SJSA1 (cell line): ENCODE results near the gene PPP1R1C. TPM values are rescaled to one million over a fixed set of nuclear protein-coding genes. Genes with fewer than 3 reads are reported as not detected.
A peak's percentile ranks its signal among the peaks of the same experiment; 100 is the strongest.
"Not testable (repeated sequence)": the region's sequence is repeated elsewhere in the genome, so short reads cannot be mapped to it uniquely, and the experiment has no call there.

ENCODE experiments used
- DNase-seq, 2 experiments: peaks; one replicate each; pipeline ENCODE4 v3.0.0-alpha.2; 2015 to 2020; ENCODE audit warnings: low spot score in 2 of 2, low read depth in 1 of 2
- H3K27ac ChIP-seq: fragments of 250-450 bp; sonication (Bioruptor Pico); 2 replicates; pipeline ENCODE4 v1.5.1; 2020; ENCODE audit warnings: mild to moderate bottlenecking, moderate library complexity
- H3K27me3 ChIP-seq: fragments of 250-450 bp; sonication (Bioruptor Pico); replicated peaks from 2 replicates; pipeline ENCODE4 v1.5.1; 2020; ENCODE audit warnings: mild to moderate bottlenecking, moderate library complexity
- H3K36me3 ChIP-seq: fragments of 250-450 bp; sonication (Bioruptor Pico); 2 replicates; pipeline ENCODE4 v1.5.1; 2020; ENCODE audit warnings: mild to moderate bottlenecking
- H3K4me1 ChIP-seq: fragments of 250-450 bp; sonication (Bioruptor Pico); replicated peaks from 2 replicates; pipeline ENCODE4 v1.6.1; 2021; ENCODE audit warnings: mild to moderate bottlenecking
- H3K4me3 ChIP-seq: fragments of 250-450 bp; sonication (Bioruptor Pico); 2 replicates; pipeline ENCODE4 v1.5.1; 2020; ENCODE audit warnings: mild to moderate bottlenecking
- H3K9me3 ChIP-seq: fragments of 250-450 bp; sonication (Bioruptor Pico); replicated peaks from 2 replicates; pipeline ENCODE4 v1.5.1; 2020; ENCODE audit warnings: mild to moderate bottlenecking
- total RNA-seq: library from RNA; depleted of rRNA; stranded (reverse); fragments of >200 nt; shearing (Covaris generic); gene quantifications from 2 replicates; pipeline ENCODE4 v1.2.3, GENCODE V29; 2014

The PPP1R1C gene
- total RNA-seq, 1 experiment from 2014 or later: 0.32 TPM

DNA sequence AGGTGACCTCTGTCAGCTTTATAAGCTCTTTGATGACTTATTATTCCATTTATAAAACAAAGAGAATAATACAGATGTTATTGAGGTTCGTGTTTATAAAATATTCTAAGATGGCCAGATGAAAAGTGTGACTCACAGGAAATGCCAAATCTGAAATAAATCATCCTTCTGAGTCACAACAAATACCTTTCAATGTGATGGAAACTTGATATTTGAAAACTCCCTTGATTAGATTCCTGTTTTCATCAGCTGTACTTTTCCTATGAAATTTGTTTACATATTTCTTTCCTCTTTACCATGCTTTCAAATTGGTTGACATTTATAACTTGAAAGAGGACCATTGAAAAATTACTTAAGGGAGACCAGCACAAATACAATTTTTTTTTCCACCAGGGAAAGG is 30.6 kb upstream of the PPP1R1C start:
- Histone ChIP-seq H3K9me3 (no peaks in the 10 kb centered on the region), H3K4me1 (peaks cover 28% of the 10 kb centered on the region), H3K4me3 (no peak overlapping the region), H3K27me3 (no peaks in the 10 kb centered on the region), H3K27ac (peak overlapping the region; percentile 19), H3K36me3 (no peaks in the 10 kb centered on the region)
- peak in 1 of 2 experiments; percentile 34 for DNase-seq

- H3K9me3 ChIP-seq, H3K27ac ChIP-seq, DNase-seq, H3K27me3 ChIP-seq, H3K36me3 ChIP-seq, H3K4me3 ChIP-seq: not testable (repeated sequence)
- peaks cover 28% of the 10 kb centered on the region for H3K4me1 ChIP-seq
These were observed 29.8 kb upstream of the PPP1R1C start for GRCh38 chr2:181955866-181956265.

DNA sequence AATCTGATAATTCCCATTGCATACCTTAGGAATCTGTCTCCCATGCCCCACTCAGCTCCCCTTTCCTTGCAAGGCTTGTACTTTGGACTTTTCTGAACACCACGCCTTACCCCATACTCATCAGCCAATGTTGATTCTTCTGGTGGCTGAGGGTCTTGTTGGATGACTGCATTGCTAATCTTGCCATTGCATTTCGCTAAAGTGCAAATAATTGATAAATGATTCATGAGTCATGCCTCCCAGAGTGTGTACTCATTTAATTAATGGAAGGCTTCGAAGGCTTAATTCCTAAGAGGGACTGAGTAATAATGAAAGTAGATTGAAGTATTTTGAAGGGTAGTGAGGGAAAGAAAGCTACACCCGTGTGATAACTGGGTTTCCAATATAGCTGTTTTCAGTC is 28.0 kb upstream of the PPP1R1C start:
- no peak for DNase-seq
- no peak overlapping the region for H3K4me3 ChIP-seq
- no peaks in the 10 kb centered on the region for H3K27me3 ChIP-seq

DNA sequence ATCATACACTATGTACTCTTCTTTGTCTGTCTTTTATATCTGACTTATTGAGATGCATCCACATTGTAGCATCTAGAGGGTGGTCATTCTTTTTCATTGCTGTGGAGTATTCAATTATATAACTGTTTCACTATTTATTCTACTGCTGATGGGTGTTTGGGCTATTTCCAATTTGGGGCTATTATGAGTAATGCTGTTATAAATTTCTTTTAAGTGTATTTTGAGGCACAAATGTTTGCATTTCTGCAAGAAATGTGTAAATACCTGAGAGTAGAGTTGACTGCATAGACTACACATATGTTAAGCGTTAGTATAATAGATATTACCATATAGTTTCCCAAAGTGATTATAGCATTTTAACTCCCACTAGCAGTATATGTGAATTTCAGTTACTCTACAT is 26.9 kb upstream of the PPP1R1C start:
- Histone ChIP-seq H3K27me3 (no peaks in the 10 kb centered on the region), H3K9me3 (no peaks in the 10 kb centered on the region), H3K27ac (no peak overlapping the region), H3K4me1 (peaks cover 22% of the 10 kb centered on the region), H3K36me3 (no peaks in the 10 kb centered on the region), H3K4me3 (no peak overlapping the region)
- DNase-seq: no peak

More for the DNA sequence above, 28.0 kb upstream of the PPP1R1C start:
- Histone ChIP-seq H3K9me3 (no peaks in the 10 kb centered on the region), H3K27ac (no peak overlapping the region), H3K36me3 (no peaks in the 10 kb centered on the region), H3K4me1 (peaks cover 28% of the 10 kb centered on the region)

DNA sequence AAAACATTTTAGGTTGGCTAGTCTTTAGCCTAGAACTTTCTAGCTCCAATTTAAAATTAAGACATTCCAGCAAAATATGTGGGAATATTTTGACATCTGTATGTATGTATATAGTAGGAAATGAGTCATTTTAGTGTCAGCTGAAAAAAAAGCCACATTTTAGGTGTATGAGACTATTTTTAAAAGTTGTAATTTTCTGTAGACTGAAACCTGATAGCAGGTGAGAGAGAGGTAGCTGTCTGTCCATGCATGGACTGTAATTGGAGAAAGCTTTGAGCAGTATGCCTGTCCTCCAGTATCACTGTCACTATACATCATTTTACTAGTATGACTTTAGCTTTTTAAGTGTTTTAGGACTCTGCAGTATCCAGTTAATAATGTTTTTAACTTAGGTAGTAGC is 26.1 kb upstream of the PPP1R1C start:
- H3K9me3 ChIP-seq: no peaks in the 10 kb centered on the region
- H3K27ac ChIP-seq: no peak overlapping the region
- peaks cover 14% of the 10 kb centered on the region for H3K4me1 ChIP-seq
- DNase-seq: no peak
- no peaks in the 10 kb centered on the region for H3K27me3 ChIP-seq
- H3K36me3 ChIP-seq: no peaks in the 10 kb centered on the region
- H3K4me3 ChIP-seq: no peak overlapping the region

DNA sequence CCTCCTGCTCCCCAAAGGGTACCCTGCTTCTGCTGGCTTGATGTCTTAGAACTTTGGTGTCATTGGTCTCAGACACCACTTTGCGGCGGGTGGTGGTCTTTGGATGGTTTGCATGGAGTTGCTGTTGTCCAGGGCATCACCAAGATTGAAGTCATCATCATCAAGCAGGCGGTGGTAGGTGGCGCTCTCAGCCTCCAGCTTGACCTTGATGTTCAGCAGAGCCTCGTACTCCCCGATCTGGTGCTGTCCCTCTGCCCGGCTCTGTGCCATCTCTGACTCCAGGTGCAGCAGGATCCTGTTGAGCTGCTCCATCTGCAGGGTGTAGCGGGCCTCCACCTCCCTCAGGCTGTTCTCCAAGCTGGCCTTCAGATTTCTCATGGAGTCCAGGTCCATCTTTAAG is 24.5 kb upstream of the PPP1R1C start:
- H3K4me3 ChIP-seq, H3K4me1 ChIP-seq, H3K9me3 ChIP-seq, DNase-seq, H3K27ac ChIP-seq, H3K27me3 ChIP-seq, H3K36me3 ChIP-seq: not testable (repeated sequence)

- H3K4me3 ChIP-seq: no peak overlapping the region
- 0 out of 2 replicates have a peak, but pooled peaks cover 3% of the 10 kb centered on the region for H3K4me1 ChIP-seq
- H3K27me3 ChIP-seq: no peaks in the 10 kb centered on the region
- H3K9me3 ChIP-seq: no peaks in the 10 kb centered on the region
- H3K27ac ChIP-seq: no peak overlapping the region
- DNase-seq: no peak
- H3K36me3 ChIP-seq: no peaks in the 10 kb centered on the region
These were observed 23.5 kb upstream of the PPP1R1C start for GRCh38 chr2:181962142-181962541.

- no peak overlapping the region for H3K4me3 ChIP-seq
- H3K36me3 ChIP-seq: no peaks in the 10 kb centered on the region
- DNase-seq: no peak
- H3K27ac ChIP-seq: no peak overlapping the region
- H3K4me1 ChIP-seq: no peaks in the 10 kb centered on the region
- no peaks in the 10 kb centered on the region for H3K27me3 ChIP-seq
- no peaks in the 10 kb centered on the region for H3K9me3 ChIP-seq
These were observed 15.4 kb upstream of the PPP1R1C start for GRCh38 chr2:181970160-181970794.

- no peak for DNase-seq
- Histone ChIP-seq H3K36me3 (no peaks in the 10 kb centered on the region), H3K4me3 (no peak overlapping the region), H3K9me3 (no peaks in the 10 kb centered on the region), H3K27me3 (no peaks in the 10 kb centered on the region), H3K4me1 (no peaks in the 10 kb centered on the region), H3K27ac (no peak overlapping the region)
These were observed 14.6 kb upstream of the PPP1R1C start for GRCh38 chr2:181971032-181971431.

DNA sequence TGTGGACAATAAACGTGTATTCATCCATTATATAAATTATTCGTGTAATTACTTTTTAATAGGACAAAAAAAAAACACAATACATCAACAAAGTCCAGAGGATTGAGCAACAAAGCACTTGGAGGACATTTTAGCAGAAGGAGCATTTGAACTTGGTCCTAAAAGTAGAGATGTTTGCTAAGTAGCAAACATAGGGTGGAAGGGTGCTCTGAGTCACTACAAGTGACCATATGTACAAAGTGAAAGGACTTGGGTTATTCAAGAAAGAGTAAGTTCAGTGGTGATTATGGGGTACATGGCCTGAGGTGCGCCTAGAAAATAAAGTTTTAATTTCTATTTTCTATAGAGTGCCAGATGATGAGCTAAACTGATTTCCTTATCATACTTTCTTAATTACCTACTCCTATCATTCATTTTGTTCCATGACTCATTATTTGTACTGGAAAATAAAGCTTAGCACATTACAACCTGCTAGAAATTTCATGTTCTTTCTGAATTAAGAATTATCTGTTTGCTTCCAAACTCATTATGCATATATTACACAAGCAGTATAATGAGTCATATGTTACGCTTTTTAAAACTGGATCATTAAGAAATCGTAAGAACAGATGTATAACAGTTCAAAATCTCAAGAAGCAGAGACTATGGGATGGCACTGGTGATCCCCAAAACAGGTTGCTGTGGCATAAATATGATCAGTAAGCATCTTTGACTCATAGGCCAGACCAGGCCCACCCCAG is 13.1 kb upstream of the PPP1R1C start:
- no peaks in the 10 kb centered on the region; the same call in 1 of the 2 replicates for H3K4me1 ChIP-seq
- DNase-seq: no peak
- H3K4me3 ChIP-seq: no peak overlapping the region
- H3K9me3 ChIP-seq: no peaks in the 10 kb centered on the region
- H3K27ac ChIP-seq: no peak overlapping the region
- H3K36me3 ChIP-seq: no peaks in the 10 kb centered on the region
- H3K27me3 ChIP-seq: no peaks in the 10 kb centered on the region

- H3K27me3 ChIP-seq: no peaks in the 10 kb centered on the region
- no peak overlapping the region for H3K27ac ChIP-seq
- H3K4me3 ChIP-seq: no peak overlapping the region
- no peaks in the 10 kb centered on the region for H3K36me3 ChIP-seq
- H3K9me3 ChIP-seq: no peaks in the 10 kb centered on the region
- no peak for DNase-seq
- peaks cover under 1% of the 10 kb centered on the region; the same call in 1 of the 2 replicates for H3K4me1 ChIP-seq
These were observed 12.4 kb upstream of the PPP1R1C start for GRCh38 chr2:181973171-181973783.

DNA sequence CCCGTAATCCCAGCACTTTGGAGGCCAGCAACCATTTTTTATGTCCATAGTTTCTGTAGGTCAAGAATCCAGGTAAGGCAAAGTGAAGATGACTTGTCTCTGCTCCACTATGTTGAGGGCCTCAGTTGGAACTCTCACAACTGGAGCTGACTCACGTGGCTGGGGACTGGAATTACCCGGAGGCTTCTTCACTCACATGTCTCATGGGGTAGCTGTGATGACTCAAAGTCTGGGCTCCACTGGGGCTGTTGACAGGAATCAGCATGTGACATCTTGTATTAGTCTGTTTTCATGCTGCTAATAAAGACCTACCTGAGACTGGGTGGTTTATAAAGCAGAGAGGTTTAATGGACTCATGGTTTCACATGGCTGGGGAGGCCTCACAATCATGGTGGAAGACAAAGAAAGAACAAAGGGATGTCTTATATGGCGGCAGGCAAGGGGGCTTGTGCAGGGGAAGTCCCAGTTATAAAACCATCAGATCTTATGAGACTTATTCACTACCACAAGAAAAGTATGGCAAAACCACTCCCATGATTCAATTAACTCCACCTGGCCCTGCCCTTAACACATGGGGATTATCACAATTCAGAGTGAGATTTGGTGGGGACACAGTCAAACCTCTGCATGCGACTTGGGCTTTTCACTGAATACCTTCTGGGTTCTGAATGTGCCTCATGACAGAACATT is 7.8 kb upstream of the PPP1R1C start:
- Histone ChIP-seq H3K36me3 (no peaks in the 10 kb centered on the region), H3K4me1 (peaks cover 3% of the 10 kb centered on the region; the same call in 1 of the 2 replicates), H3K4me3 (no peak overlapping the region), H3K27ac (no peak overlapping the region), H3K27me3 (no peaks in the 10 kb centered on the region), H3K9me3 (no peaks in the 10 kb centered on the region)
- peak in 1 of 2 experiments; percentile 52 for DNase-seq

GRCh38 chr2:181978351-181979150 is 7.1 kb upstream of the PPP1R1C start:
- no peaks in the 10 kb centered on the region for H3K36me3 ChIP-seq
- no peaks in the 10 kb centered on the region for H3K27me3 ChIP-seq
- H3K27ac ChIP-seq: no peak overlapping the region
- H3K9me3 ChIP-seq: no peaks in the 10 kb centered on the region
- H3K4me1 ChIP-seq: peaks cover 3% of the 10 kb centered on the region; the same call in 1 of the 2 replicates
- no peak overlapping the region for H3K4me3 ChIP-seq
- DNase-seq: no peak
